Measurements from ENCODE around the gene PLAGL1.

- TF ChIP-seq CTCF (IDR thresholded peaks at IDR 0.05) (no peak), EZH2 (IDR thresholded peaks at IDR 0.05; ENCODE audit: borderline replicate concordance, insufficient read depth, low read depth, low read length, poor library complexity, severe bottlenecking) (no peak)
These were observed 105.2 kb downstream of the PLAGL1 start for GRCh38 chr6:143902827-143903226.
